Liver (tissue), 3 donors: ENCODE data around the gene SIN3B.

Source experiments
- ATF3 ChIP-seq: IDR thresholded peaks from 2 replicates; pipeline ENCODE4 v1.6.1; 2016; ENCODE audit warnings: antibody characterized with exemption
- CTCF ChIP-seq: fragments of 150-350 bp; IDR thresholded peaks from 2 replicates; pipeline ENCODE4 v1.5.1; 2017; ENCODE audit warnings: improper control_type of control experiment, low read depth, low read length; ENCODE audit not compliant: missing input control
- EGR1 ChIP-seq, 2 donors: IDR thresholded peaks; 2 replicates each; pipeline ENCODE4 v1.6.1; 2016 to 2018; ENCODE audit warnings: antibody characterized with exemption in 2 of 2, low read depth in 2 of 2
- SP1 ChIP-seq: IDR thresholded peaks from 2 replicates; pipeline ENCODE4 v1.6.1; 2018; ENCODE audit warnings: antibody characterized with exemption, mild to moderate bottlenecking
- ZBTB33 ChIP-seq: IDR thresholded peaks from 2 replicates; pipeline ENCODE4 v1.6.1; 2016; ENCODE audit warnings: antibody characterized with exemption
- donor health status: healthy.
- donor health status: healthy.

DNA sequence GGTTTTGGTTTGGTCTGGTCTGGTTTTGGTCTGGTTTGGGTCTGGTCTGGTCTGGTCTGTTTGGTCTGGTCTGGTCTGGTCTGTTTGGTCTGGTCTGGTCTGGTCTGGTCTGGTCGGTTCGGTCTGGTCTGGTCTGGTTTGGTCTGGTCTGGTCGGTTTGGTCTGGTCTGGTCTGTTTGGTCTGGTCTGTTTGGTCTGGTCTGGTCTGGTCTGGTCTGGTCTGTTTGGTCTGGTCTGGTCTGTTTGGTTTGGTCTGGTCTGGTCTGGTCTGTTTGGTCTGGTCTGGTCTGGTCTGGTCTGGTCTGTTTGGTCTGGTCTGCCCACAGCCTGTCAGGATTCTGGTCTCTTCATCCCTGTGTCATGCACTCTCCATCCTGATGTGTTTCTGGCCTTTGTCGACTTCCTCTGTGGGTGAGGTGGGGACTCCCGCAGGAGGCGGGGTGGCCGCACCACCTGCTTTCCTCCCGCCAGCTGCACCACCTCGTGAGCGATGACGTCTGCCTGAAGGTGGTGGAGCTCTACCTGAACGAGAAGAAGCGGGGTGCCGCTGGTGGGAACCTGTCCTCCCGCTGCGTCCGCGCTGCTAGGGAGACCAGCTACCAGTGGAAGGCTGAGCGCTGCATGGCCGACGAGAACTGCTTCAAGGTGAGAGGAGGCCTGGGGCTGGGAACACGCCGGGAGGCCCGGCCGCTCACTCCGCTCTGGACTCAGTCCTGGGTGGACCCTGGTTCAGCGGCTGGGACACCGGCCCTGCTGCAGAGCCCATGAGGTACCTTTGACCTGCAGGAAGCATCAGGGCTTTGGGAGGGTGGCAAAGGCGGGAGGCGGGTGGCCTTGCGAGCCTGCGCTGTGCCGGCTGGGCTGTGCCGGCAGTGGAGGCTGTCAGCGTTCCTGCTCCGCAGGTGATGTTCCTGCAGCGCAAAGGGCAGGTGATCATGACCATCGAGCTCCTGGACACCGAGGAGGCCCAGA lies 46.7 kb downstream of the SIN3B start:
- TF ChIP-seq EGR1 (IDR thresholded peaks at IDR 0.05; ENCODE audit: low read depth in 2 of 2) = no peak
- no peak for TF ChIP-seq CTCF
- no peak for TF ChIP-seq ZBTB33
- no peak for TF ChIP-seq SP1
- no peak for TF ChIP-seq ATF3
